CD4-positive, alpha-beta T cell treated with Interferon alpha-2 for 1 hour (primary cell): ENCODE measurements around the gene PKN3.
"Not testable (repeated sequence)": the region's sequence is repeated elsewhere in the genome, so short reads cannot be mapped to it uniquely, and the experiment has no call there.

Source experiments
- DNase-seq, 2 donors: peaks; one replicate each; pipeline ENCODE4 v3.0.0-alpha.2; 2020 to 2022

The PKN3 gene

DNA sequence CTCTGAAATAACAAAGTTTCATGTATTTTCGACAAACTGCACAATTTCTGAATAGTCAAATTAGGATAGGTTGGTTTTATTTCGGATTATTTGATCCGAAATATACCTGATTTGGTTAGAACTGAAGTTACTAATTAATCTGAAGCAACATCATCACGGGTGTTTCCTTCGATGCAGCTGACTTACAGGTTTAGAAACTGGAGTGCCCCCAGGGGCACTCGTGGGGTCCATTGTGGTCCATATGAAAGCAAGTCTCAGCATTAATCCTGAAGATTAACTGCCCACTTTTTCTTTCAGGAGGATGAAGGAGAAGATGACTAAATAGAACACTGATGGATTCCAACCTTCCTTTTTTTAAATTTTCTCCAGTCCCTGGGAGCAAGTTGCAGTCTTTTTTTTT lies 8.0 kb upstream of the PKN3 start:
- no peak for DNase-seq

GRCh38 chr9:128696923-128697707 lies 5.2 kb upstream of the PKN3 start:
- DNase-seq: no peak

GRCh38 chr9:128699096-128699795 lies 3.1 kb upstream of the PKN3 start:
- DNase-seq: not testable (repeated sequence)

- DNase-seq: no peak
Observed at GRCh38 chr9:128701227-128701854, 962 bp upstream of the PKN3 start.

DNA sequence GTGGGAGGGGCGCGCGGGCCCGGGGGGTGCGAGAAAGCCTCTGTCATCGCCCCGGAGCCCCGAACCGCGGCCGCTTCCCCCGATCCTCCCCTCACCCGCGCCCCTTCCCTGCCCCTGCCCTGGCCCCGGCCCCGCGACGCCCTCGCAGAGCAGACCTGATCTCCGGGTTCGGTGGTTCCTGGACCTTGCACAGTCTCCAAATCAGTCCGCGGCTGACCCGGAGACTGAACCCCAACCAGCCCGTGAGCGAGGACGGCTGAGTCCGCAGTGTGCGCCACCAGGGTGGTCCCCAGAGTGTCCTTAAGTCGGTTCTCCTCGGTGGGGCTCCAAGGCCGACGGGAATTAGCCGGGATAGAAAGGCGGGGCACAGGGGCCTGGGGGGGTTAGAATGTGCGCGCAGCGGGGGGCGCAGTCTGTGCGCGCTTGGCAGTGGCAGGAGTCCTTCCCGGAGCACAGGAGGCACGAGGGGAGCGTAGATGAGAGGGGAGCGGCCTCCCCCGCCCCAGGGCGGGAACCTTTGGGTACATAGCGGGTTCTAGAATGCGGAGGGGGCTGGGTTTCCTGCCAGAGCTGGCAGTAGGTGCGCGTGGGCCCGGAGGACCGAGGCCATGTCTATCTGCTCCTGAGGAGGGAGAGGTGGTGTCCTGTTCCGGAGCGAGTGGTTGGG lies 779 bp downstream of the PKN3 start:
- DNase-seq: peak in 1 of 2 donors; percentile 20

DNA sequence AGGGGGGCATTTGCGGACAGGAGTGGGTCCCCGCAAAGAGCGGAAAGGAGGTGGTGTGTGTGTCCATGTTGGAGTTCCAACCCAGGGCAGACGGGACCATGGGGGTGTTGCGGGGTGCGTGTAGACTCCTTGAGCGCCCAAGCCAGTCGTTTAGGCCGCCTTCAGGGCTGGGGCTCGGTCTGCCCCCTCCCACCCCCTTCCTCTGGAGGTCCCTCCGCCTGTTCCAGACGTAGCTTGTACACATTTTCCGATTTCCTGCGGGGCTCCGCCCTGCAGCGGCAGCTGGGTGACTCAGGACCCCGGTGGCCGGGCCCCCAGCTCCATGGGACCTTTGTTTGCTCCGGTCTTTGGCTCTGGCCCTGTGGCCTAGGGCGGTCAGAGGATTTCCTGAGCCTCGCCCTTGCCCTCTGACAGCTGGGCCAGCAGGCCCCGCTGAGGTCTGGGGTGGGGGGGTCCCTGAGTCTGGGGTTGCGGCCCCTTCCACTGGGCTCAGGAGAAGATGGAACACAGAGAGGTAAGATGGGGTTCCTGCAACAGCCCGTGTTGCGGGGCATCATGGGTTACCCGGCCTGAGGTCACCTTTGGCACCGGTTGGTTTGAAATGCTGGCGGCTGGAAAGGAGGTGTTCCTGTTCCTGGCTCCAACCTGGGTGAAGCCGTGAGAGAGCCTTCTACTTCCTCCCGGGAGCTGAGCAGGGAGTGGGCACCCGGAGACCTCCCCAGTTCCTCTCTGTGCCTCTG lies 1.5 kb downstream of the PKN3 start:
- DNase-seq: no peak

DNA sequence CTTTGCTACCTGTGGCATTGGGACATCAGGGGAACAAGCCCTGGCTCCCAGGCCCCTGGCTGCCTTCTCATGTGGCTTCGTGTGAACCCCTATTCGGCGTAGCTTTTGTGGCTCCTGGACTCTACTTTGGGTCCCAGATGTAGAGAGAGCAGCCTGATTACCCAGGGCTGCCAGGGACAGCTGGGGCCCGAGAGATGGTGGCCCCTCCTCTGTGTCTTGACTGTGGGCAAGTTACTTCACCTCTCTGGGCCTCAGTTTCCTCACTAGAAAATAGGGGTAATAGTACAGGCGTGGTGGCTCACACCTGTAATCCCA lies 2.0 kb downstream of the PKN3 start:
- DNase-seq: no peak

DNA sequence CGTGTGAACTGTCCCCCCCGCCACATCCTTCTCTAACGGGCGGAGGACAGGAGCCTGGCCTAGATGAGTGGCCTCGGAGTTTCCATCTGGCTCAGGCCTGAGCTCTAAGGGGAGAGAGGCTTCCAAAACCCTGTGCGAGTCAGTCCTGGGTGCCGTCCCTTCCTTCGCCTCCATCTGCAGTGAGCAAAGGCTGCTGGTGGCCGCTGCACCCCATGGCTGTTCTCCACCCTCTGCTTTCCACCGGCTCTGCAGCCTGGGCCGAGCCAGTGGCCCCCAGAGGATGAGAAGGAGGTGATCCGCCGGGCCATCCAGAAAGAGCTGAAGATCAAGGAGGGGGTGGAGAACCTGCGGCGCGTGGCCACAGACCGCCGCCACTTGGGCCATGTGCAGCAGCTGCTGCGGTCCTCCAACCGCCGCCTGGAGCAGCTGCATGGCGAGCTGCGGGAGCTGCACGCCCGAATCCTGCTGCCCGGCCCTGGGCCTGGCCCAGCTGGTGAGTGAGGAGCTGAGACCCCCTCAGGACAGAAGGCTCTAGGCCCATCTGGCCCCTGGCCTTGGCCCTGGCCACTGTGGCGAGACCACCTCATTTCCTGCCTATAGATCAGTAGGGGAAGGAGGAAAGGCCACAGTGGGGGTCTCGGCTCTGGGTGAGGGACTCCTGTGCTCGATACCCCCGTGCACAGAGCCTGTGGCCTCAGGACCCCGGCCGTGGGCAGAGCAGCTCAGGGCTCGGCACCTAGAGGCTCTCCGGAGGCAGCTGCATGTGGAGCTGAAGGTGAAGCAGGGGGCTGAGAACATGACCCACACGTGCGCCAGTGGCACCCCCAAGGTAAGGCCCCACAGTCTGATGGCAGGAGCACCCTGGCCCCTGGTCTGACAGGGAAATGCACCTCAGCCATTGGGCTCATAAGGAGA lies 3.0 kb downstream of the PKN3 start:
- DNase-seq: no peak

GRCh38 chr9:128706045-128706444 lies 3.7 kb downstream of the PKN3 start:
- DNase-seq: no peak

DNA sequence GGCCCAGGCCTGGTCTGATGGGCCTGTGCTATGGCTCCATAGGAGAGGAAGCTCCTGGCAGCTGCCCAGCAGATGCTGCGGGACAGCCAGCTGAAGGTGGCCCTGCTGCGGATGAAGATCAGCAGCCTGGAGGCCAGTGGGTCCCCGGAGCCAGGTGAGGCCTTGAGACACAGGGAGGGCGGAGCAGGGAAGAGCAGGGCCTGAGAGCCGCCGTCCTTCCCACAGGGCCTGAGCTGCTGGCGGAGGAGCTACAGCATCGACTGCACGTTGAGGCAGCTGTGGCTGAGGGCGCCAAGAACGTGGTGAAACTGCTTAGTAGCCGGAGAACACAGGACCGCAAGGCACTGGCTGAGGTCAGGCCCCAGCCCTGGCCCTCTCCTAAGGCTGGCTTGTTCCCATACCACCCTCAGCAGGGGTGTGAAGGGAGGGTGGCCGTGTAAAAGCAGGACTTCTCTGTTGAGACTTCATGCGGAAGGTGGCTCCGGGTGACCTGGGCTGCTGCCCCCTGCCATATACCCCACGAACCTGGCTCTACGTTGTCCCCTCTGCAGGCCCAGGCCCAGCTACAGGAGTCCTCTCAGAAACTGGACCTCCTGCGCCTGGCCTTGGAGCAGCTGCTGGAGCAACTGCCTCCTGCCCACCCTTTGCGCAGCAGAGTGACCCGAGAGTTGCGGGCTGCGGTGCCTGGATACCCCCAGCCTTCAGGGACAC lies 4.5 kb downstream of the PKN3 start:
- no peak for DNase-seq

- no peak for DNase-seq
Observed at GRCh38 chr9:128707446-128707845, 5.1 kb downstream of the PKN3 start.

- no peak for DNase-seq
Observed at GRCh38 chr9:128712451-128713410, 10.4 kb downstream of the PKN3 start.

DNA sequence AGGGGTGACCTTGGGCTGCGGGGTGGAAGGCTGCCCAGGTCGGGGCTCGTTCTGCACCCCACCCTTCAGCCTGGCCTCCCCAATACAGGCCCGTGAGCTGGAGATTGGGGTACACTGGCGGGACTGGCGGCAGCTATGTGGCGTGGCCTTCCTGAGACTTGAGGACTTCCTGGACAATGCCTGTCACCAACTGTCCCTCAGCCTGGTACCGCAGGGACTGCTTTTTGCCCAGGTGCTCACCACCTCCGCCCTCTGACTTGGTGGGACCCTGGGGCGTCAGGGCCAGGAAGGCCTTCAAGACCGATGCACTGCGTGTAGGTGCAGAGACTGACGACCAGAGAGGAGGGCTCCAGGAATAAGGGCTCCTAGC lies 11.1 kb downstream of the PKN3 start:
- no peak for DNase-seq

- no peak for DNase-seq
Observed at GRCh38 chr9:128713941-128714573, 11.8 kb downstream of the PKN3 start.

DNA sequence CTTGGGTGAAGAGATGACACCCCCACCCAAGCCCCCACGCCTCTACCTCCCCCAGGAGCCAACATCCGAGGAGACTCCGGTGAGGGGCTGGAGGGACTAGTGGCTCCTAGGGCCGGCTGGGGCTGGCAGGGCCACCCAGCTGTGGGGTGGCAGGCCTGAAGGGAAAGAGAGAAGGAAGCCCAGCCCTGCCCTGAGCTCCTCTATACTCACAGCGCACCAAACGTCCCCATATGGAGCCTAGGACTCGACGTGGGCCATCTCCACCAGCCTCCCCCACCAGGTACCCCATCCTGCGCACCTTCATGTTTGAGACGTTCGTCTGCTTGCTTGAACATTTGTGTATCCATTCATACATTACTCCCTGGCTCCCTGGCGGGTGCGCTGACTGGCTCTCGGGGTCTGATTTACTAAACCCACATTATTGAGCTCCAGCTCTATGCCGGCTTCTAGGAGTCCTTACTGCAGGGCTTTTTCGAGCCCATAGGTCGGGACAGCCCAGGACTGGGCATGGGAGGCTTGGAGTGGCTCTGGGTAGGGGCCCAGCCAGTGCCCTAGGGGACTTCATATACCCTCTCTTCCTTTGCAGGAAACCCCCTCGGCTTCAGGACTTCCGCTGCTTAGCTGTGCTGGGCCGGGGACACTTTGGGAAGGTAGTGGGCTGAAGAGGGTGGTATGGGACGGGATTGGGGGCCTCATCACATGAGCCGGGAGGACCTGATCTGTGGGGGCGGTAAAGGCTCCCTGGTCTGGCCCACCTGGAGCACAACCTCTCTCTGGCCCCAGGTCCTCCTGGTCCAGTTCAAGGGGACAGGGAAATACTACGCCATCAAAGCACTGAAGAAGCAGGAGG lies 12.5 kb downstream of the PKN3 start:
- DNase-seq: no peak

DNA sequence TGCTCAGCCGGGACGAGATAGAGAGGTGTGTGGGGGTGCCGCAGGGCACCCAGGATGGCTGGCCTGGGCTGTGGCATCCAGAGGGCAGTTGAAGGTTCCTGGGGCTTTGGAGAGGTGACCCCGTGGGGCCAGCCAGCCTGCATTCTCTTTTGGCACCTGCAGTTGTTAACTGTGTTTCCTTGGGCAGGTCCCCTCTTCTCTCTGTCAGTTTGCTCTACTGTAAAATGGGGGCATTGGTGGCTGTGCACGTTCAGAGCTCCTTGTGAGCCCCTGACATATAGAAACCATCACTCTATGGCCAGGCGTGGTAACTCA lies 13.1 kb downstream of the PKN3 start:
- DNase-seq: no peak

DNA sequence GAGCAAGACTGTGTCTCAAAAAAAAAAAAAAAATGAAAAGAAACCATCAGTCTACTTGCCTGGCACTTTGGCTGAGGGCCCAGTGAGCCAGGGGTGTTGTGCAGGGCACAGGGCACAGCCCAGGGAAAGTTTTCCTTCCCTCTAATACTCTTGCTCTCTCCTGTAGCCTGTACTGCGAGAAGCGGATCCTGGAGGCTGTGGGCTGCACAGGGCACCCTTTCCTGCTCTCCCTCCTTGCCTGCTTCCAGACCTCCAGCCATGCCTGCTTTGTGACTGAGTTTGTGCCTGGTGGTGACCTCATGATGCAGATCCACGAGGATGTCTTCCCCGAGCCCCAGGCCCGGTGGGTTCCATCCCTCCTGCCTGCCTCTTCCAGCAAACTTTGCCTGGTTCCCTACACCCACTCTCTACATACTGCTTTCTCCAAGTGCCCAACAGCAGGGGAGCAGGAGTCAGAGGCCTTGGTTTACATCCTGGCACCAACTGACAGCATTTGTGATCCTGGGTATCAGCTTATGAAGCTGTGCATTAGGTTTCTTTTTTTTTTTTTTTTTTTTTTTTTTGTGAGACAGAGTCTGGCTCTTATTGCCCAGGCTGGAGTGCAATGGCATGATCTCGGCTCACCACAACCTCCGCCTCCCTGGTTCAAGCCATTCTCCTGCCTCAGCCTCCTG lies 14.4 kb downstream of the PKN3 start:
- no peak for DNase-seq

DNA sequence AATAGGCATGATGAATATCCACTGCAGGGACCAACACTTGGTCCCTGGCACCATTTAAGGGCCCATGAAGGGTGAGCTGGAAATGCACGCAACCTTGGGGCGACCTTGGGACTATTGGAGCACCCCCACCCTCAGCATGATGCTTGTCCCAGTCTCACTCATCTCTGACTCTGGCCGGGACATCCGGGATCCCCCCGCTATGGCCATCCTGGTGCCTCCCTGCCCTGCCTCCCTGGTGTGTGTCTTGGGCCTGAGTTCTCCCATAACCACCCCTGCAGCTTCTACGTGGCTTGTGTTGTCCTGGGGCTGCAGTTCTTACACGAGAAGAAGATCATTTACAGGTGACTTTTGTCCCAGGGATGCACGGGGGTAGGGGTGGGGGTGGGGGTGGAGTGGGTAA lies 15.7 kb downstream of the PKN3 start:
- no peak for DNase-seq
